Measurements from ENCODE around the gene GFRAL.

GRCh38 chr6:55277646-55278045 is 49.6 kb upstream of the GFRAL start:
- TF ChIP-seq EGR1 (IDR thresholded peaks at IDR 0.05; ENCODE audit: borderline replicate concordance in 1 of 2, low read depth in 2 of 2, low read length in 2 of 2), result no peak
- no peak for TF ChIP-seq POLR2AphosphoS5 (IDR thresholded peaks at IDR 0.05; ENCODE audit: low read length)
- TF ChIP-seq CTCF (IDR thresholded peaks at IDR 0.05 in 2 of 3, conservative IDR thresholded peaks at IDR 0.05 in 1 of 3; ENCODE audit: control insufficient read depth in 2 of 3, extremely low read depth in 1 of 3, insufficient read depth in 1 of 3, low read depth in 3 of 3, low read length in 3 of 3), result no peak
- TF ChIP-seq SKIL (IDR thresholded peaks at IDR 0.05; ENCODE audit: low read depth, poor library complexity, severe bottlenecking), result no peak
- TF ChIP-seq ATF7 (IDR thresholded peaks at IDR 0.05; ENCODE audit: low read depth), result no peak
- no peak for TF ChIP-seq NFIC (IDR thresholded peaks at IDR 0.05; ENCODE audit: low read depth, low read length)
- no peak for TF ChIP-seq PBX3 (IDR thresholded peaks at IDR 0.05; ENCODE audit: insufficient replicate concordance, low read depth, low read length)
- no peak for TF ChIP-seq TARDBP (IDR thresholded peaks at IDR 0.05; ENCODE audit: borderline replicate concordance)
- TF ChIP-seq EZH2 (IDR thresholded peaks at IDR 0.05; ENCODE audit: borderline replicate concordance, control insufficient read depth, low read depth, low read length), result no peak
- no peak for TF ChIP-seq USF1 (IDR thresholded peaks at IDR 0.05; ENCODE audit: borderline replicate concordance, extremely low read length, insufficient read depth, low read depth, low read length)
- TF ChIP-seq POLR2A (IDR thresholded peaks at IDR 0.05; ENCODE audit: low read depth, low read length), result no peak

Measured in GM12878 (cell line).